K562 (cell line): ENCODE data around the gene ZFAND2B. TPM values are rescaled to one million over a fixed set of nuclear protein-coding genes. Genes with fewer than 3 reads are reported as not detected.

Experiments used
- CTBP1 ChIP-seq: fragments of 450-650 bp; IDR thresholded peaks from 2 replicates; pipeline ENCODE4 v1.6.1; 2016; ENCODE audit warnings: borderline replicate concordance
- HBP1 ChIP-seq: fragments of 450-650 bp; formaldehyde crosslinking; IDR thresholded peaks from 2 replicates; pipeline ENCODE4 v1.4.0; 2022; ENCODE audit warnings: missing genetic modification characterization
- HES1 ChIP-seq: fragments of 450-650 bp; IDR thresholded peaks from 2 replicates; pipeline ENCODE4 v1.6.1; 2016; ENCODE audit warnings: low read depth, mild to moderate bottlenecking, moderate library complexity
- IFI16 ChIP-seq: fragments of 250-450 bp; sonication (Bioruptor Pico); IDR thresholded peaks from 2 replicates; pipeline ENCODE4 v2.1.2; 2022; ENCODE audit warnings: mild to moderate bottlenecking, inconsistent platforms
- KAT2B ChIP-seq: IDR thresholded peaks from one replicate; pipeline ENCODE4 v1.6.1; 2012; ENCODE audit warnings: low read depth, mild to moderate bottlenecking, control low read depth, inconsistent platforms, low read length, moderate library complexity
- MCM7 ChIP-seq, 2 experiments: fragments of 450-650 bp; IDR thresholded peaks; 2 replicates each; pipeline ENCODE4 v1.6.1; 2016 to 2018
- MYBL2 ChIP-seq, 2 experiments: fragments of 450-650 bp in 1 of 2; sonication (generic) in 1 of 2; formaldehyde crosslinking in 1 of 2; IDR thresholded peaks; 2 replicates each; pipeline versions ENCODE4 v1.6.1 to v1.8.1; 2017 to 2022; ENCODE audit warnings: borderline replicate concordance in 1 of 2, inconsistent platforms in 1 of 2, low read depth in 1 of 2, mild to moderate bottlenecking in 1 of 2, missing genetic modification reagents in 1 of 2, moderate library complexity in 1 of 2
- NR0B1 ChIP-seq: fragments of 450-650 bp; IDR thresholded peaks from one replicate; pipeline ENCODE4 v1.6.1; 2018; ENCODE audit warnings: mild to moderate bottlenecking, moderate library complexity; ENCODE audit not compliant: partially characterized antibody
- NR4A1 ChIP-seq, 2 experiments: fragments of 250-450 bp in 1 of 2; fragments of 450-650 bp in 1 of 2; sonication (Bioruptor Pico) in 1 of 2; IDR thresholded peaks; 2 replicates each; pipeline versions ENCODE4 v1.4.0 to v1.6.1; 2016 to 2020; ENCODE audit warnings: mild to moderate bottlenecking in 2 of 2, missing compliant biosample characterization in 1 of 2, missing genetic modification characterization in 1 of 2, moderate library complexity in 1 of 2
- XRCC5 ChIP-seq: fragments of 200-400 bp; formaldehyde crosslinking; IDR thresholded peaks from 2 replicates; pipeline ENCODE4 v1.6.1; 2017; ENCODE audit warnings: low read depth, mild to moderate bottlenecking, low read length
- ZNF143 ChIP-seq: sonication (generic); formaldehyde crosslinking; IDR thresholded peaks from 2 replicates; pipeline ENCODE4 v1.9.0; 2022; ENCODE audit warnings: mild to moderate bottlenecking, missing genetic modification reagents
- ZNF324 ChIP-seq: fragments of 250-450 bp; sonication (Bioruptor Pico); IDR thresholded peaks from 2 replicates; pipeline ENCODE4 v1.4.0; 2020; ENCODE audit warnings: mild to moderate bottlenecking
- ZNF584 ChIP-seq: fragments of 200-800 bp; sonication (Bioruptor generic); IDR thresholded peaks from 2 replicates; pipeline ENCODE4 v1.6.1; 2016; ENCODE audit warnings: low read depth, mild to moderate bottlenecking, missing genetic modification characterization, missing compliant biosample characterization
- polyA plus RNA-seq, 8 experiments: library from polyadenylated mRNA; depleted of rRNA in 4 of 8; stranded (reverse) in 5 of 8; unstranded in 3 of 8; fragments of >200 nt; fragmentation: Nextera tagmentation in 2 of 8; fragmentation: Illumina TruSeq in 1 of 8; extraction: Ambion mirVana in 2 of 8; extraction: Trizol in 1 of 8; gene quantifications; 2 replicates each; pipeline versions ENCODE4 v1.2.1 to v1.2.3, GENCODE V29; 2011 to 2014; ENCODE audit warnings: inconsistent platforms in 1 of 8, missing spikeins in 1 of 8
- total RNA-seq, 7 experiments: library from RNA; depleted of rRNA in 6 of 7; stranded (reverse); fragments of >200 nt in 6 of 7; fragmentation: Illumina TruSeq in 2 of 7; extraction: Trizol in 2 of 7; gene quantifications; 2 replicates each; pipeline versions ENCODE4 v1.2.1 to v1.2.3, GENCODE V29; 2011 to 2021; ENCODE audit warnings: low replicate concordance in 1 of 7
- TF ChIP-seq, protein P1 (sequence below): fragments of 450-650 bp; IDR thresholded peaks from 2 replicates; pipeline ENCODE4 v1.6.1; 2017; ENCODE audit warnings: antibody characterized with exemption
- TF ChIP-seq, protein P2 (sequence below): fragments of 450-650 bp; formaldehyde crosslinking; IDR thresholded peaks from 2 replicates; pipeline ENCODE4 v1.4.0; 2020; ENCODE audit warnings: mild to moderate bottlenecking, moderate library complexity

The ZFAND2B gene
- total and polyA plus RNA-seq, 9 of the 15 experiments (the other 6 are each of a cell fraction or from before 2014, with no cell fraction given): 9.9 to 33.3 (median 26.1) TPM

GRCh38 chr2:219229305-219230058 lies 22.9 kb downstream of the ZFAND2B start, which contains the start of the genes ANKZF1 and ATG9A (continued):
- TF ChIP-seq MCM7 (IDR thresholded peaks at IDR 0.05): no peak
- peak; percentile 53; the same call in 1 of the 2 replicates for TF ChIP-seq CTBP1
- no peak for TF ChIP-seq NR4A1 (CRISPR knock-in tag; IDR thresholded peaks at IDR 0.05)
- peak; percentile 67; the same call in 1 of the 2 replicates for TF ChIP-seq NR4A1 (tag; IDR thresholded peaks at IDR 0.05)
- TF ChIP-seq, protein P1, sequence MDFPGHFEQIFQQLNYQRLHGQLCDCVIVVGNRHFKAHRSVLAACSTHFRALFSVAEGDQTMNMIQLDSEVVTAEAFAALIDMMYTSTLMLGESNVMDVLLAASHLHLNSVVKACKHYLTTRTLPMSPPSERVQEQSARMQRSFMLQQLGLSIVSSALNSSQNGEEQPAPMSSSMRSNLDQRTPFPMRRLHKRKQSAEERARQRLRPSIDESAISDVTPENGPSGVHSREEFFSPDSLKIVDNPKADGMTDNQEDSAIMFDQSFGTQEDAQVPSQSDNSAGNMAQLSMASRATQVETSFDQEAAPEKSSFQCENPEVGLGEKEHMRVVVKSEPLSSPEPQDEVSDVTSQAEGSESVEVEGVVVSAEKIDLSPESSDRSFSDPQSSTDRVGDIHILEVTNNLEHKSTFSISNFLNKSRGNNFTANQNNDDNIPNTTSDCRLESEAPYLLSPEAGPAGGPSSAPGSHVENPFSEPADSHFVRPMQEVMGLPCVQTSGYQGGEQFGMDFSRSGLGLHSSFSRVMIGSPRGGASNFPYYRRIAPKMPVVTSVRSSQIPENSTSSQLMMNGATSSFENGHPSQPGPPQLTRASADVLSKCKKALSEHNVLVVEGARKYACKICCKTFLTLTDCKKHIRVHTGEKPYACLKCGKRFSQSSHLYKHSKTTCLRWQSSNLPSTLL: no peak
- TF ChIP-seq ZNF324: no peak
- TF ChIP-seq ZNF143: no peak
- TF ChIP-seq ZNF584 (CRISPR knock-in tag): 0 out of 2 replicates have a peak, but pooled peaks have one; percentile 69
- no peak for TF ChIP-seq MYBL2 (IDR thresholded peaks at IDR 0.05; ENCODE audit: low read depth)
- no peak for TF ChIP-seq MYBL2 (CRISPR knock-in tag; IDR thresholded peaks at IDR 0.05; ENCODE audit: borderline replicate concordance)
- no peak for TF ChIP-seq HES1
- no peak for TF ChIP-seq NR0B1
- no peak for TF ChIP-seq KAT2B
- TF ChIP-seq IFI16: no peak
- TF ChIP-seq, protein P2, sequence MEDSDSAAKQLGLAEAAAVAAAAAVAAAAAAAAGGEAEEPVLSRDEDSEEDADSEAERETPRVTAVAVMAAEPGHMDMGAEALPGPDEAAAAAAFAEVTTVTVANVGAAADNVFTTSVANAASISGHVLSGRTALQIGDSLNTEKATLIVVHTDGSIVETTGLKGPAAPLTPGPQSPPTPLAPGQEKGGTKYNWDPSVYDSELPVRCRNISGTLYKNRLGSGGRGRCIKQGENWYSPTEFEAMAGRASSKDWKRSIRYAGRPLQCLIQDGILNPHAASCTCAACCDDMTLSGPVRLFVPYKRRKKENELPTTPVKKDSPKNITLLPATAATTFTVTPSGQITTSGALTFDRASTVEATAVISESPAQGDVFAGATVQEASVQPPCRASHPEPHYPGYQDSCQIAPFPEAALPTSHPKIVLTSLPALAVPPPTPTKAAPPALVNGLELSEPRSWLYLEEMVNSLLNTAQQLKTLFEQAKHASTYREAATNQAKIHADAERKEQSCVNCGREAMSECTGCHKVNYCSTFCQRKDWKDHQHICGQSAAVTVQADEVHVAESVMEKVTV (CRISPR knock-in tag): 0 out of 2 replicates have a peak, but pooled peaks have one; percentile 36
- no peak for TF ChIP-seq HBP1 (CRISPR knock-in tag)
- no peak for TF ChIP-seq XRCC5
